OCI-LY3 (cell line): ENCODE measurements around the gene RHCE.

ENCODE experiments used
- CTCF ChIP-seq: fragments of 200-600, 300-600 bp; sonication (generic); IDR thresholded peaks from 2 replicates; pipeline ENCODE4 v1.5.1; 2014; ENCODE audit warnings: antibody characterized with exemption, low read length, low read depth
- EZH2phosphoT487 ChIP-seq: fragments of 200-600 bp; shearing (Covaris generic); IDR thresholded peaks from 2 replicates; pipeline ENCODE4 v1.6.1; 2018; ENCODE audit warnings: antibody characterized with exemption, mixed run types, low read depth

GRCh38 chr1:25431955-25432719 lies 11.5 kb upstream of the RHCE start:
- no peak for TF ChIP-seq CTCF
- TF ChIP-seq EZH2phosphoT487: no peak
